ENCODE measurements around the gene EXOC2.

DNA sequence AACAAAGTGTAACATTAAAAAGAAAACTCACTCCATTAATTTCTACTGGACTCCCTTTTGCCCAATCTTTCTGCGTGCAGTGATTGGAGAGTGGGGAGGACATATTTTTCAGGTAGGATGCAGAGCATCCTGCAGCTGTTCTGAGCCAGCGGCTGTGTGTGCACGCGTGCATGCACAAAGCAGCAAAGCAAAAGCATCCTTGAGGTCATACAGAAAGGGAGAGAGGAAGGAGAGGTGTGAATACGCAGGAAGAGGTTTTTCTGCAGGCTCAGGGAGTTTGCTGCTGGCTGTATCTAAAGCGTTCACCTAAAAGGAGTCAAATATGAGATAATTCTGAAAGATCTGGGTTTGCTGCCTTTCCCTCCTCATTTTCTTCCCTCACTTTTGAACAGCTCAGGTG, 144.4 kb downstream of the EXOC2 start:
- TF ChIP-seq, protein P1, sequence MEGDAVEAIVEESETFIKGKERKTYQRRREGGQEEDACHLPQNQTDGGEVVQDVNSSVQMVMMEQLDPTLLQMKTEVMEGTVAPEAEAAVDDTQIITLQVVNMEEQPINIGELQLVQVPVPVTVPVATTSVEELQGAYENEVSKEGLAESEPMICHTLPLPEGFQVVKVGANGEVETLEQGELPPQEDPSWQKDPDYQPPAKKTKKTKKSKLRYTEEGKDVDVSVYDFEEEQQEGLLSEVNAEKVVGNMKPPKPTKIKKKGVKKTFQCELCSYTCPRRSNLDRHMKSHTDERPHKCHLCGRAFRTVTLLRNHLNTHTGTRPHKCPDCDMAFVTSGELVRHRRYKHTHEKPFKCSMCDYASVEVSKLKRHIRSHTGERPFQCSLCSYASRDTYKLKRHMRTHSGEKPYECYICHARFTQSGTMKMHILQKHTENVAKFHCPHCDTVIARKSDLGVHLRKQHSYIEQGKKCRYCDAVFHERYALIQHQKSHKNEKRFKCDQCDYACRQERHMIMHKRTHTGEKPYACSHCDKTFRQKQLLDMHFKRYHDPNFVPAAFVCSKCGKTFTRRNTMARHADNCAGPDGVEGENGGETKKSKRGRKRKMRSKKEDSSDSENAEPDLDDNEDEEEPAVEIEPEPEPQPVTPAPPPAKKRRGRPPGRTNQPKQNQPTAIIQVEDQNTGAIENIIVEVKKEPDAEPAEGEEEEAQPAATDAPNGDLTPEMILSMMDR (IDR thresholded peaks at IDR 0.05) = no peak
- no peak for TF ChIP-seq POLR2A (IDR thresholded peaks at IDR 0.05; ENCODE audit: low read depth)
- no peak for TF ChIP-seq POLR2AphosphoS5 (IDR thresholded peaks at IDR 0.05)
- TF ChIP-seq EP300 (IDR thresholded peaks at IDR 0.05) = no peak

Measured in esophagus muscularis mucosa (tissue), 4 donors.